ENCODE data around the gene SEC61B. TPM values are rescaled to one million over a fixed set of nuclear protein-coding genes. Genes with fewer than 3 reads are reported as not detected.

The SEC61B gene
- 90.5 and 133 TPM in 2 replicates for total RNA-seq (2014; rRNA removed; shearing (Covaris generic))
- polyA plus RNA-seq (2016; fragmentation: Nextera tagmentation; extraction: Ambion mirVana), result 602 and 623 TPM in 2 replicates
- long read RNA-seq, transcript SEC61B-201 (4 exons, 545 nt), result major isoform, 131 of 135 reads
- long read RNA-seq, partial matches to known transcripts, result 1 of 135 reads
- long read RNA-seq, other reads (novel, unspliced or antisense), result 2 of 135 reads

GRCh38 chr9:99221621-99222415, at the start of gene SEC61B, which contains the start of gene ALG2:
SEC61B (plus strand) TSS chr9:99222282; CDS start chr9:99222364, 82 bp downstream.
ALG2 (minus strand) TSS chr9:99221942; CDS start chr9:99221894, 48 bp downstream.
- Mint-ChIP-seq H3K9me3 (no peaks in the 10 kb centered on the region), H3K27me3 (ENCODE audit: insufficient read depth, low read depth, poor library complexity) (peaks cover 3% of the 10 kb centered on the region), H3K4me3 (peak within 1 kb of the TSS; percentile 97), H3K27ac (peak within 1 kb of the TSS; percentile 100), H3K36me3 (ENCODE audit: low read depth) (peaks cover 42% of the 10 kb centered on the region), H3K4me1 (peaks cover 19% of the 10 kb centered on the region)
- Histone ChIP-seq H3K4me1 (ENCODE audit: insufficient read depth) (peaks cover 22% of the 10 kb centered on the region), H3K27ac (ENCODE audit: low read depth) (peak within 1 kb of the TSS; percentile 94), H3K27me3 (ENCODE audit: insufficient read depth) (no peaks in the 10 kb centered on the region), H4K20me1 (replicated peaks; ENCODE audit: insufficient read depth) (peaks cover 39% of the 10 kb centered on the region), H2AFZ (peak within 1 kb of the TSS; percentile 84; the same call in 1 of the 2 replicates), H3K4me3 (peak within 1 kb of the TSS; percentile 98), H3K9me2 (ENCODE audit: insufficient read depth) (no peaks in the 10 kb centered on the region), H3K4me2 (peak within 1 kb of the TSS; percentile 98), H3K36me3 (ENCODE audit: insufficient read depth) (peaks cover 12% of the 10 kb centered on the region; the same call in 1 of the 2 replicates), H3F3A (replicated peaks; ENCODE audit: low read depth) (no peaks in the 10 kb centered on the region), H3K79me2 (replicated peaks; ENCODE audit: insufficient read depth) (peaks cover 91% of the 10 kb centered on the region)
- DNase-seq (ENCODE audit: low spot score) (peak; percentile 98), ATAC-seq (peak; percentile 95)
- TF ChIP-seq CREB1 (CRISPR knock-in tag; IDR thresholded peaks at IDR 0.05; ENCODE audit: low read depth) (peak; percentile 77; the same call in 1 of the 2 replicates), ETS1 (IDR thresholded peaks at IDR 0.05) (peak; percentile 49; the same call in 1 of the 2 replicates), STAT1 (IDR thresholded peaks at IDR 0.05; ENCODE audit: unreplicated experiment) (no peak), POLR2AphosphoS5 (IDR thresholded peaks at IDR 0.05; ENCODE audit: low read depth) (peak; percentile 95)

GRCh38 chr9:99173570-99174504, 48.2 kb upstream of the SEC61B start:
- peak overlapping the region; percentile 47; the same call in 1 of the 2 replicates for H3K27ac Mint-ChIP-seq
- no peaks in the 10 kb centered on the region for H3F3A ChIP-seq (replicated peaks; ENCODE audit: low read depth)
- H3K4me3 ChIP-seq, result no peak overlapping the region
- H3K9me3 Mint-ChIP-seq, result no peaks in the 10 kb centered on the region
- ATAC-seq (no peak), DNase-seq (ENCODE audit: low spot score) (no peak)
- peaks cover 21% of the 10 kb centered on the region for H3K4me1 ChIP-seq (ENCODE audit: insufficient read depth)
- no peak overlapping the region for H3K27ac ChIP-seq (ENCODE audit: low read depth)
- no peaks in the 10 kb centered on the region for H3K36me3 ChIP-seq (ENCODE audit: insufficient read depth)
- H3K9me2 ChIP-seq (ENCODE audit: insufficient read depth), result peaks cover 5% of the 10 kb centered on the region
- H3K36me3 Mint-ChIP-seq (ENCODE audit: low read depth), result no peaks in the 10 kb centered on the region
- peaks cover 8% of the 10 kb centered on the region for H3K27me3 Mint-ChIP-seq (ENCODE audit: insufficient read depth, low read depth, poor library complexity)
- no peak for TF ChIP-seq ZNF462 (CRISPR knock-in tag; IDR thresholded peaks at IDR 0.05)
- no peak for TF ChIP-seq EZH2 (IDR thresholded peaks at IDR 0.05; ENCODE audit: low read depth, unreplicated experiment)
- TF ChIP-seq POLR2AphosphoS5 (IDR thresholded peaks at IDR 0.05; ENCODE audit: low read depth), result no peak
- no peak for TF ChIP-seq EZH2phosphoT487 (IDR thresholded peaks at IDR 0.05; ENCODE audit: unreplicated experiment)
- TF ChIP-seq NANOG (IDR thresholded peaks at IDR 0.05; ENCODE audit: borderline replicate concordance), result no peak
- TF ChIP-seq ZNF331 (CRISPR knock-in tag; IDR thresholded peaks at IDR 0.05; ENCODE audit: low read depth), result no peak
- peak overlapping the region; percentile 57; the same call in 1 of the 2 replicates for H2AFZ ChIP-seq
- H3K4me2 ChIP-seq, result no peak overlapping the region
- H4K20me1 ChIP-seq (replicated peaks; ENCODE audit: insufficient read depth), result no peaks in the 10 kb centered on the region
- no peaks in the 10 kb centered on the region for H3K79me2 ChIP-seq (replicated peaks; ENCODE audit: insufficient read depth)
- no peaks in the 10 kb centered on the region for H3K27me3 ChIP-seq (ENCODE audit: insufficient read depth)
- H3K4me3 Mint-ChIP-seq, result no peak overlapping the region
- H3K4me1 Mint-ChIP-seq, result peaks cover 55% of the 10 kb centered on the region
